Stromal cell of bone marrow (primary cell): ENCODE results near the gene PANK2.
"Not testable (repeated sequence)": the region's sequence is repeated elsewhere in the genome, so short reads cannot be mapped to it uniquely, and the experiment has no call there.

Experiments
- DNase-seq: peaks from one replicate; pipeline ENCODE4 v3.0.0-alpha.2; 2012; ENCODE audit warnings: low read depth

PANK2 gene

GRCh38 chr20:3929713-3930060 lies 40.5 kb downstream of the PANK2 start:
- no peak for DNase-seq

GRCh38 chr20:3930265-3931206 lies 41.3 kb downstream of the PANK2 start:
- DNase-seq: no peak

GRCh38 chr20:3931664-3932063 lies 42.5 kb downstream of the PANK2 start:
- DNase-seq: no peak

GRCh38 chr20:3932277-3932676 lies 43.1 kb downstream of the PANK2 start:
- no peak for DNase-seq

GRCh38 chr20:3932681-3933080 lies 43.5 kb downstream of the PANK2 start:
- DNase-seq: no peak

- DNase-seq: no peak
Measured at GRCh38 chr20:3933218-3933617, 44.0 kb downstream of the PANK2 start.

- DNase-seq: no peak
Measured at GRCh38 chr20:3934624-3935023, 45.4 kb downstream of the PANK2 start.

- no peak for DNase-seq
Measured at GRCh38 chr20:3935295-3935955, 46.2 kb downstream of the PANK2 start.

- DNase-seq: no peak
Measured at GRCh38 chr20:3935956-3936340, 46.8 kb downstream of the PANK2 start.

GRCh38 chr20:3937618-3938017 lies 48.4 kb downstream of the PANK2 start:
- DNase-seq: no peak

GRCh38 chr20:3940905-3941304 lies 51.7 kb downstream of the PANK2 start:
- DNase-seq: no peak

- DNase-seq: not testable (repeated sequence)
Measured at GRCh38 chr20:3946666-3947065, 57.5 kb downstream of the PANK2 start.

- DNase-seq: no peak
Measured at GRCh38 chr20:3964719-3965118, 75.5 kb downstream of the PANK2 start.

GRCh38 chr20:3966571-3966970 lies 77.4 kb downstream of the PANK2 start:
- no peak for DNase-seq

- no peak for DNase-seq
Measured at GRCh38 chr20:3970016-3970415, 80.8 kb downstream of the PANK2 start.

- DNase-seq: no peak
Measured at GRCh38 chr20:3971145-3971544, 82.0 kb downstream of the PANK2 start.

- no peak for DNase-seq
Measured at GRCh38 chr20:3972161-3972560, 83.0 kb downstream of the PANK2 start.

GRCh38 chr20:3972631-3973030 lies 83.4 kb downstream of the PANK2 start:
- not testable (repeated sequence) for DNase-seq

GRCh38 chr20:3973705-3974104 lies 84.5 kb downstream of the PANK2 start:
- no peak for DNase-seq

GRCh38 chr20:3976511-3976910 lies 87.3 kb downstream of the PANK2 start:
- DNase-seq: no peak
